ENCODE results near the gene UPK1A. TPM values are rescaled to one million over a fixed set of nuclear protein-coding genes. Genes with fewer than 3 reads are reported as not detected.
"Not testable (repeated sequence)": the region's sequence is repeated elsewhere in the genome, so short reads cannot be mapped to it uniquely, and the experiment has no call there.

Gene UPK1A
- total RNA-seq, 4 donors from 2014 or later, result 1.5 to 8.3 (median 5.6) TPM

GRCh38 chr19:35673121-35673804 is 6.9 kb downstream of the UPK1A start:
- no peaks in the 10 kb centered on the region for H3K36me3 ChIP-seq
- peaks cover 36% of the 10 kb centered on the region for H3K27me3 ChIP-seq
- TF ChIP-seq EP300 (IDR thresholded peaks at IDR 0.05) (no peak), CTCF (IDR thresholded peaks at IDR 0.05) (no peak), POLR2AphosphoS5 (IDR thresholded peaks at IDR 0.05) (no peak), POLR2A (IDR thresholded peaks at IDR 0.05) (no peak)
- no peaks in the 10 kb centered on the region for H3K9me3 ChIP-seq
- WGBS, result 3% methylated on average over 39 of the region's 39 CpGs
- H3K4me3 ChIP-seq, result peak overlapping the region; percentile 38
- no peak overlapping the region for H3K27ac ChIP-seq
- no peak for DNase-seq (ENCODE audit: low spot score in 2 of 2)
- H3K4me1 ChIP-seq, result peaks cover 8% of the 10 kb centered on the region

- H3K27me3 ChIP-seq, result peaks cover 28% of the 10 kb centered on the region
- peaks cover 8% of the 10 kb centered on the region for H3K4me1 ChIP-seq
- 74% methylated on average over 15 of the region's 15 CpGs for WGBS
- DNase-seq (ENCODE audit: low spot score in 2 of 2), result no peak
- TF ChIP-seq CTCF (IDR thresholded peaks at IDR 0.05) (no peak), POLR2A (IDR thresholded peaks at IDR 0.05) (no peak), POLR2AphosphoS5 (IDR thresholded peaks at IDR 0.05) (no peak), EP300 (IDR thresholded peaks at IDR 0.05) (no peak)
- no peak overlapping the region for H3K27ac ChIP-seq
- no peak overlapping the region for H3K4me3 ChIP-seq
- H3K9me3 ChIP-seq, result no peaks in the 10 kb centered on the region
- no peaks in the 10 kb centered on the region for H3K36me3 ChIP-seq
Measured at GRCh38 chr19:35675589-35676140, 9.3 kb downstream of the UPK1A start.

- no peaks in the 10 kb centered on the region for H3K9me3 ChIP-seq
- no peak overlapping the region for H3K4me3 ChIP-seq
- no peaks in the 10 kb centered on the region for H3K36me3 ChIP-seq
- WGBS, result 40% methylated on average over 4 of the region's 4 CpGs
- peaks cover 3% of the 10 kb centered on the region for H3K27me3 ChIP-seq
- DNase-seq (ENCODE audit: low spot score in 2 of 2), result no peak
- no peaks in the 10 kb centered on the region for H3K4me1 ChIP-seq
- TF ChIP-seq EP300 (IDR thresholded peaks at IDR 0.05), result no peak
- TF ChIP-seq POLR2A (IDR thresholded peaks at IDR 0.05), result no peak
- TF ChIP-seq CTCF (IDR thresholded peaks at IDR 0.05), result no peak
- TF ChIP-seq POLR2AphosphoS5 (IDR thresholded peaks at IDR 0.05), result no peak
- H3K27ac ChIP-seq, result no peak overlapping the region
Measured at GRCh38 chr19:35689836-35690235, 23.5 kb downstream of the UPK1A start.

- not testable (repeated sequence) for H3K36me3 ChIP-seq; H3K9me3 ChIP-seq; DNase-seq (ENCODE audit: low spot score in 2 of 2); H3K4me3 ChIP-seq; H3K27me3 ChIP-seq; H3K4me1 ChIP-seq; H3K27ac ChIP-seq
- no CpG with 5 or more reads among the region's 37 CpGs for WGBS
Measured at GRCh38 chr19:35691106-35691505, 24.8 kb downstream of the UPK1A start.

GRCh38 chr19:35692010-35692409 is 25.7 kb downstream of the UPK1A start:
- H3K27me3 ChIP-seq, result peaks cover 3% of the 10 kb centered on the region
- DNase-seq (ENCODE audit: low spot score in 2 of 2), result no peak
- no peak overlapping the region for H3K4me3 ChIP-seq
- no peak overlapping the region for H3K27ac ChIP-seq
- no peaks in the 10 kb centered on the region for H3K36me3 ChIP-seq
- no peaks in the 10 kb centered on the region for H3K4me1 ChIP-seq
- TF ChIP-seq POLR2A (IDR thresholded peaks at IDR 0.05), result no peak
- 66% methylated on average over 4 of the region's 11 CpGs for WGBS
- no peaks in the 10 kb centered on the region for H3K9me3 ChIP-seq

- Histone ChIP-seq H3K36me3 (no peaks in the 10 kb centered on the region), H3K4me3 (no peak overlapping the region), H3K9me3 (no peaks in the 10 kb centered on the region), H3K27ac (no peak overlapping the region), H3K27me3 (no peaks in the 10 kb centered on the region), H3K4me1 (no peaks in the 10 kb centered on the region)
- WGBS, result 18% methylated on average over 8 of the region's 8 CpGs
- DNase-seq (ENCODE audit: low spot score in 2 of 2), result no peak
- TF ChIP-seq EP300 (IDR thresholded peaks at IDR 0.05) (no peak), POLR2A (IDR thresholded peaks at IDR 0.05) (no peak), POLR2AphosphoS5 (IDR thresholded peaks at IDR 0.05) (no peak), CTCF (IDR thresholded peaks at IDR 0.05) (no peak)
Measured at GRCh38 chr19:35693422-35693821, 27.1 kb downstream of the UPK1A start.

Data from suprapubic skin (tissue), 4 donors.